SK-N-SH treated with all-trans-retinoic acid at 6 μM for 48 hours (cell line): Measurements from ENCODE around the gene CDKN2D.

ENCODE experiments used
- ARNTL ChIP-seq: fragments of 450-650 bp; formaldehyde crosslinking; IDR thresholded peaks from 2 replicates; pipeline ENCODE4 v1.5.0; 2020; ENCODE audit warnings: low read depth, mild to moderate bottlenecking, moderate library complexity, borderline replicate concordance
- ISL1 ChIP-seq: fragments of 250-450 bp; sonication (Bioruptor Pico); IDR thresholded peaks from 2 replicates; pipeline ENCODE4 v2.1.2; 2022; ENCODE audit warnings: mild to moderate bottlenecking, moderate library complexity
- OSR1 ChIP-seq: fragments of 250-450 bp; sonication (Bioruptor Pico); IDR thresholded peaks from 2 replicates; pipeline ENCODE4 v1.8.0; 2022; ENCODE audit warnings: moderate library complexity, mild to moderate bottlenecking, inconsistent platforms
- RARB ChIP-seq: fragments of 250-450 bp; sonication (Bioruptor Pico); IDR thresholded peaks from 2 replicates; pipeline ENCODE4 v1.8.0; 2021; ENCODE audit warnings: mild to moderate bottlenecking, moderate library complexity
- SNAI2 ChIP-seq: fragments of 250-450 bp; sonication (Bioruptor Pico); IDR thresholded peaks from 2 replicates; pipeline ENCODE4 v1.5.0; 2020; ENCODE audit warnings: mild to moderate bottlenecking, moderate library complexity
- TCF4 ChIP-seq: fragments of 250-450 bp; sonication (Bioruptor Pico); IDR thresholded peaks from 2 replicates; pipeline ENCODE4 v1.8.0; 2021; ENCODE audit warnings: mild to moderate bottlenecking, moderate library complexity, borderline replicate concordance
- ZC3H10 ChIP-seq: fragments of 250-450 bp; sonication (Bioruptor Pico); IDR thresholded peaks from 2 replicates; pipeline ENCODE4 v1.5.1; 2021; ENCODE audit warnings: mild to moderate bottlenecking, moderate library complexity
- ZFP3 ChIP-seq: fragments of 250-450 bp; sonication (Bioruptor Pico); IDR thresholded peaks from 2 replicates; pipeline ENCODE4 v1.5.0; 2020; ENCODE audit warnings: mild to moderate bottlenecking, moderate library complexity
- ZFP30 ChIP-seq: fragments of 450-650 bp; formaldehyde crosslinking; IDR thresholded peaks from 2 replicates; pipeline ENCODE4 v1.5.0; 2022; ENCODE audit warnings: mild to moderate bottlenecking, moderate library complexity
- ZNF70 ChIP-seq: fragments of 450-650 bp; formaldehyde crosslinking; IDR thresholded peaks from 2 replicates; pipeline ENCODE4 v1.5.0; 2020; ENCODE audit warnings: mild to moderate bottlenecking, moderate library complexity
- TF ChIP-seq, protein P1 (sequence below): fragments of 250-450 bp; sonication (Bioruptor Pico); IDR thresholded peaks from 2 replicates; pipeline ENCODE4 v1.5.1; 2020; ENCODE audit warnings: low read depth, mild to moderate bottlenecking, moderate library complexity
- TF ChIP-seq, protein P2 (sequence below): fragments of 250-450 bp; sonication (Bioruptor Pico); IDR thresholded peaks from 2 replicates; pipeline ENCODE4 v1.8.0; 2021; ENCODE audit warnings: low read depth, mild to moderate bottlenecking, moderate library complexity, borderline replicate concordance
- TF ChIP-seq, protein P3 (sequence below): fragments of 250-450 bp; sonication (Bioruptor Pico); IDR thresholded peaks from 2 replicates; pipeline ENCODE4 v1.5.1; 2021; ENCODE audit warnings: mild to moderate bottlenecking, moderate library complexity
- TF ChIP-seq, protein P4 (sequence below): fragments of 250-450 bp; sonication (Bioruptor Pico); IDR thresholded peaks from 2 replicates; pipeline ENCODE4 v1.5.0; 2020; ENCODE audit warnings: mild to moderate bottlenecking, moderate library complexity

DNA sequence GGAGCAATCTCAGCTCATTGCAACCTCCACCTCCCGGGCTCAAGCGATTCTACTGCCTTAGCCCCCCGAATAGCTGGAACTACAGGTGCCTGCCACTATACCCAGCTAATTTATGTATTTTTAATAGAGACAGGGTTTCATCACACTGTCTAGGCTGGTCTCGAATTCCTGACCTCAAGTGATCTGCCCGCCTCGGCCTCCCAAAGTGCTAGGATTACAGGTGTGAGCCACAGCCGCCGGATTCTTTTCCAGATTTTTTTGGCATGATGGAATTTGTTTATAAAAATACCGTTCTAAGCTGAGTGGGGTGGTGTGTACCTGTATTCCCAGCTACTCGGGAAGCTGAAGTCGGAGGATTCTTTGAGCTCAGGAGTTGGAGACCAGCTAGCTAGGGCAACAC lies 31.1 kb downstream of the CDKN2D start:
- TF ChIP-seq, protein P1, sequence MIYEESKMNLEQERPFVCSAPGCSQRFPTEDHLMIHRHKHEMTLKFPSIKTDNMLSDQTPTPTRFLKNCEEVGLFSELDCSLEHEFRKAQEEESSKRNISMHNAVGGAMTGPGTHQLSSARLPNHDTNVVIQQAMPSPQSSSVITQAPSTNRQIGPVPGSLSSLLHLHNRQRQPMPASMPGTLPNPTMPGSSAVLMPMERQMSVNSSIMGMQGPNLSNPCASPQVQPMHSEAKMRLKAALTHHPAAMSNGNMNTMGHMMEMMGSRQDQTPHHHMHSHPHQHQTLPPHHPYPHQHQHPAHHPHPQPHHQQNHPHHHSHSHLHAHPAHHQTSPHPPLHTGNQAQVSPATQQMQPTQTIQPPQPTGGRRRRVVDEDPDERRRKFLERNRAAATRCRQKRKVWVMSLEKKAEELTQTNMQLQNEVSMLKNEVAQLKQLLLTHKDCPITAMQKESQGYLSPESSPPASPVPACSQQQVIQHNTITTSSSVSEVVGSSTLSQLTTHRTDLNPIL (CRISPR knock-in tag), result no peak
- no peak for TF ChIP-seq ZFP30 (CRISPR knock-in tag)
- no peak for TF ChIP-seq OSR1 (CRISPR knock-in tag)
- TF ChIP-seq SNAI2 (CRISPR knock-in tag), result no peak
- no peak for TF ChIP-seq ZFP3 (CRISPR knock-in tag)
- TF ChIP-seq RARB, result no peak
- TF ChIP-seq ZNF70 (CRISPR knock-in tag), result no peak
- TF ChIP-seq, protein P2, sequence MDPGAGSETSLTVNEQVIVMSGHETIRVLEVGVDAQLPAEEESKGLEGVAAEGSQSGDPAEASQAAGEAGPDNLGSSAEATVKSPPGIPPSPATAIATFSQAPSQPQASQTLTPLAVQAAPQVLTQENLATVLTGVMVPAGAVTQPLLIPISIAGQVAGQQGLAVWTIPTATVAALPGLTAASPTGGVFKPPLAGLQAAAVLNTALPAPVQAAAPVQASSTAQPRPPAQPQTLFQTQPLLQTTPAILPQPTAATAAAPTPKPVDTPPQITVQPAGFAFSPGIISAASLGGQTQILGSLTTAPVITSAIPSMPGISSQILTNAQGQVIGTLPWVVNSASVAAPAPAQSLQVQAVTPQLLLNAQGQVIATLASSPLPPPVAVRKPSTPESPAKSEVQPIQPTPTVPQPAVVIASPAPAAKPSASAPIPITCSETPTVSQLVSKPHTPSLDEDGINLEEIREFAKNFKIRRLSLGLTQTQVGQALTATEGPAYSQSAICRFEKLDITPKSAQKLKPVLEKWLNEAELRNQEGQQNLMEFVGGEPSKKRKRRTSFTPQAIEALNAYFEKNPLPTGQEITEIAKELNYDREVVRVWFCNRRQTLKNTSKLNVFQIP, result no peak
- no peak for TF ChIP-seq ARNTL
- no peak for TF ChIP-seq TCF4
- TF ChIP-seq, protein P3, sequence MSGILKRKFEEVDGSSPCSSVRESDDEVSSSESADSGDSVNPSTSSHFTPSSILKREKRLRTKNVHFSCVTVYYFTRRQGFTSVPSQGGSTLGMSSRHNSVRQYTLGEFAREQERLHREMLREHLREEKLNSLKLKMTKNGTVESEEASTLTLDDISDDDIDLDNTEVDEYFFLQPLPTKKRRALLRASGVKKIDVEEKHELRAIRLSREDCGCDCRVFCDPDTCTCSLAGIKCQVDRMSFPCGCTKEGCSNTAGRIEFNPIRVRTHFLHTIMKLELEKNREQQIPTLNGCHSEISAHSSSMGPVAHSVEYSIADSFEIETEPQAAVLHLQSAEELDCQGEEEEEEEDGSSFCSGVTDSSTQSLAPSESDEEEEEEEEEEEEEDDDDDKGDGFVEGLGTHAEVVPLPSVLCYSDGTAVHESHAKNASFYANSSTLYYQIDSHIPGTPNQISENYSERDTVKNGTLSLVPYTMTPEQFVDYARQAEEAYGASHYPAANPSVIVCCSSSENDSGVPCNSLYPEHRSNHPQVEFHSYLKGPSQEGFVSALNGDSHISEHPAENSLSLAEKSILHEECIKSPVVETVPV (CRISPR knock-in tag), result no peak
- no peak for TF ChIP-seq ISL1 (CRISPR knock-in tag)
- no peak for TF ChIP-seq ZC3H10 (CRISPR knock-in tag)
- TF ChIP-seq, protein P4, sequence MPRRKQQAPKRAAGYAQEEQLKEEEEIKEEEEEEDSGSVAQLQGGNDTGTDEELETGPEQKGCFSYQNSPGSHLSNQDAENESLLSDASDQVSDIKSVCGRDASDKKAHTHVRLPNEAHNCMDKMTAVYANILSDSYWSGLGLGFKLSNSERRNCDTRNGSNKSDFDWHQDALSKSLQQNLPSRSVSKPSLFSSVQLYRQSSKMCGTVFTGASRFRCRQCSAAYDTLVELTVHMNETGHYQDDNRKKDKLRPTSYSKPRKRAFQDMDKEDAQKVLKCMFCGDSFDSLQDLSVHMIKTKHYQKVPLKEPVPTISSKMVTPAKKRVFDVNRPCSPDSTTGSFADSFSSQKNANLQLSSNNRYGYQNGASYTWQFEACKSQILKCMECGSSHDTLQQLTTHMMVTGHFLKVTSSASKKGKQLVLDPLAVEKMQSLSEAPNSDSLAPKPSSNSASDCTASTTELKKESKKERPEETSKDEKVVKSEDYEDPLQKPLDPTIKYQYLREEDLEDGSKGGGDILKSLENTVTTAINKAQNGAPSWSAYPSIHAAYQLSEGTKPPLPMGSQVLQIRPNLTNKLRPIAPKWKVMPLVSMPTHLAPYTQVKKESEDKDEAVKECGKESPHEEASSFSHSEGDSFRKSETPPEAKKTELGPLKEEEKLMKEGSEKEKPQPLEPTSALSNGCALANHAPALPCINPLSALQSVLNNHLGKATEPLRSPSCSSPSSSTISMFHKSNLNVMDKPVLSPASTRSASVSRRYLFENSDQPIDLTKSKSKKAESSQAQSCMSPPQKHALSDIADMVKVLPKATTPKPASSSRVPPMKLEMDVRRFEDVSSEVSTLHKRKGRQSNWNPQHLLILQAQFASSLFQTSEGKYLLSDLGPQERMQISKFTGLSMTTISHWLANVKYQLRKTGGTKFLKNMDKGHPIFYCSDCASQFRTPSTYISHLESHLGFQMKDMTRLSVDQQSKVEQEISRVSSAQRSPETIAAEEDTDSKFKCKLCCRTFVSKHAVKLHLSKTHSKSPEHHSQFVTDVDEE (CRISPR knock-in tag), result no peak
